Measurements from ENCODE around the gene TLR7. TPM values are rescaled to one million over a fixed set of nuclear protein-coding genes. Genes with fewer than 3 reads are reported as not detected.
A peak's percentile ranks its signal among the peaks of the same experiment; 100 is the strongest.

Gene TLR7
- not detected in 2 replicates for total RNA-seq (2014; rRNA removed; shearing (Covaris generic))

DNA sequence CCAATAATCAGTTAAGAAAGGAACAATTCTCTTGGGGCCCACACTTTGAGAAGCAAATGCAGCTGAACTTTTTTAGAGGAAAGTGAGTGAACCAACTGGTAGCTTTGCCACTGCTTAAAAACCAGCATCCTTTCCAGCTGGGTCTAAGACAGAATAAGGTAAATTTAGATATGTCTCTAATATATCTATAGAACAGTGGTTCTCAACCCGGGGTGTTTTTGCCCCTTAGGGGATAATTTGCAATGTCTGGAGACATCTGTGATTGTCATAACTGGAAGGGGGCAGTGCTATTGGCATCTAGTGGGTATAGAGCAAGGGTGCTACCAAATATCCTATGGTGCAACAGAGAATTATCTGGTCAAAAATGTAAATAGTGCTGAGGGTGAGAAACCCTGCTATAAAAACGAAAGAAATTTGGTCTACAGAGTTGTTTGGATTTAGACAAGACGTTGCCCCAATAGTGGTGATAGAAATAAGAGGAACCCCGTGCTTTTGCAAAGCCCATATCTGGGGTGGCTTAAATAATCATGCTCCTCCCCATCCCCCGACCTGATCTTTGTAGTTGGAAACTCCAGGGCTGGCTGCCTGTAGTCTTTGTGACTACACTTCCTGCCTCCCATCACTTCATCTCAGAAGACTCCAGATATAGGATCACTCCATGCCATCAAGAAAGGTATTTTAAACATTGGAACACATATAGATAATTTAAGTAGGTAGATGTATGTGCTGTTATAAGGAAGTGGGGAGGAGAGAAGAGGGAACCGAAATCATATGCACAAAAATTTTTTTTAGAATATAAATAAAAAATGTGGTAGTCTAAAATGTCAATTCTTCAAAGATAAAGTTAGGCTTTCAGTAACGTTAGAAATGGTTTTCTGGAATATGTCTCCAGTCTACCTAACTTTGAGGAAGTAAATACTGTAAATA lies at the start of gene TLR7:
TLR7 (plus strand) TSS at position 622 of the 927 bp plus-strand sequence. CDS start 507 bp downstream, outside the sequence.
- no peak for DNase-seq (ENCODE audit: low spot score)

DNA sequence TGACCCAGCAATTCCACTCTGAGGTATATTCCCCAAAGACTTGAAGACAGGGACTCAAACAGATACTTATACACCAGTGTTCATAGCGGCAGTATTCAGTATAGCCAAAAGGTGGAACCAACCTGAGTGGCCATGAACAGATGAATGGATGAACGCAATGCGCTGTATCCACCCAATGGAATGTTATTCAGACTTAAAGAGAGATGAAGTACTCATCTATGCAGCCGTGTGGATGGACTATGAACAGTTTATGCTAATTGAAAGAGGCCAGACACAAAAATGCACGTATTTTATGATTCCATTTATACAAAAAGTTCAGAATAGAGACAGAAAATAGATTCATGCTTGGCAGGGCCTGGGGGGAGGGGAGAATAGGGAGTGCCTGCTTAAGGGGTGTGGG lies 49.3 kb upstream of the TLR7 start:
- no peak for DNase-seq (ENCODE audit: low spot score)

DNA sequence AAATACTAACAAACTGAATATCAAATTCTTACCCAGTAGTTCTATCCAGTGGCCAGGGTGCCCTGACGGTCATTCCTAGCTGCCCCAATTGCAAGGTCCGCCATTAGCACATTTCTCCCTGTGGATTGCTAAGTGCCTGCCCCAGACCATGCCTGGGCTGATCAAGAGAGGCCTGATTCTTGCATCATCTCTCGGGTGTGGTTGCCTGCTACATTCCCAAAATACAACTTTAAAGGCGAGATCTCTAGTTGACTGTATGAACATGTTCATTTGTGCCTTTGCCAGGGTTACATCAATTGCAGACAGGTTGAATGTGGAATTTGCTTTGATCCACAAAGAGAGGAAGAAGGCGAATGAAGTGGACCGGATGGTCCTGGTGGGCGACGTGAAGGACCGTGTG lies 47.6 kb upstream of the TLR7 start:
- no peak for DNase-seq (ENCODE audit: low spot score)

DNA sequence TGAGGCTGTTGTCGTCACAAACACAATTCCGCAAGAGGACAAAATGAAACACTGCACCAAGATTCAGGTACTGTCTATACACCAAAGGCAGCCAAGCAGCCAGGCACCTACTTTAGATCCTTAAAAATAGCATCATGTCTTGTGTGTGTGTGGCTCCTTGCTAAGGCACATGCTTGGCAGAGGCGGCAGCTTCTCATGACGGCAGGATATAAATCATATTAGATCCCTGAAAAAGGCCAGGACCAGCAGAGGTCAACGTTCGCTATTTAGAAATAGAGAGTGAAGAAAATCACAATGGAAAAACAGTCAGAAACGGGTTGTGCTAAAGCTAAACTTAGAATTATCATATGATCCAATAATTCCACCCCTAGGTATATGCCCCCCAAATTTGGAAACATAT lies 46.1 kb upstream of the TLR7 start:
- DNase-seq (ENCODE audit: low spot score) = no peak

DNA sequence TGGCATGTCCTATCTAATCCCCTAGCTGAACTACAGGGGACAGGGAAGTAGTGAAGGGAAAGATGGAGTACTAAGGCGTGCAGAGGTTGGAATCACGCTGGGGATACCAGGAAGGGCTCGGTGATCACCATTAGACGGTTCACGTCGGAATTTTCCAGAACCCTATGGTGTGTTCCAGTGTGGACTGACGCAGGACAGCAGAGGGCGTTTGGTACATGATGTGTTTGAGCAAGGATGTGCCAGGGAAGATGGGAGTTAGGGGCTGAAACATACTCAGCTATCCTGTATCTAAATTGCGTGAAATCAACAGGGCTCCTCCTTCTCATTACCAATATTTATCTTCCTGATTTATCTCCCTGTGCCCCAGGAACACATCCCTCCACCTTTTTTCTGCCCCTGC lies 41.9 kb upstream of the TLR7 start:
- DNase-seq (ENCODE audit: low spot score) = peak; percentile 2

DNA sequence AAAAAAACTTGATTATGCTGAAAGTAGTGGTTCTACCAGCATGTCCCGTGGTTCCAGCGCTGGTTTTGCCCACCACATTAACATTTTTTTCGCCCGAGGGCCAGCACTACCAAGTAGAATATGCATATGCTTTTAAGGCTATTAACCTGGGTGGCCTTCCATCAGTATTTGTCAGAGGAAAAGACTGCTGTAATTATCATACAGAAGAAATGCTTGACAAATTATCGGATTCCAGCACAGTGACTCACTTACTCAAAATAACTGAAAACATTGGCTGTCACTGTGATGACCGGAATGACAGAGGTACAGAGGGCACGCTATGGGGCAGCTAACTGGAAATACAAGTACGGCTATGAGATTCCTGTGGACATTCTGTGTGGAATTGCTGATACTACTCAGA lies 41.1 kb upstream of the TLR7 start:
- DNase-seq (ENCODE audit: low spot score) = peak; percentile 4

DNA sequence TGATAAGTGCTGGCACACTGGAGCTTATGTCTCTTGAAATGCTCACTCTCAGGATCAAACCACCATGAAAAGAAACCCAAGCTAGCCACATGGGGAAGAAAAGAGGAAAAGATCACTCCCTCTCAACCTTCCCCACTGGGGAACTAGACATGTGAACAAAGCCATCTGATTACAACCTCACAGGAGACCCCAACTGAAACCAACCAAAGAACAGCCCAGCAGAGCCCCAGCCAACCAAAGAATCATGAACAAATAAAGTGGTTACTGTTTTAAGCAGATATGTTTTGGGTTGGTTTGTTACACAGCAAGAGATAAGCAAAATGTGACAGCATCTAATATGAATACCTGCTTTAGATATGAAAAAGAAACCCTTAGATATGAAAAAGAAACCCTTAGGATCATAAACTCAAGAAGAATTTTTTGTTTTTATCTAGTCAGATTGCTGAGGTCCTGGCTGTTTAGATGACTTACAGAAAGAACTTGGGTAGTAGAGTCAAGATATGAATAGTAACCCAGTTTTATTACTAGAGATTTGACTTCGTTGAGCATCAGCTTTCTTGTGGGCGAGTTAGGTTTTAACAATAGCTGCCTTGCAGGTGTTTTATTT lies 23.7 kb upstream of the TLR7 start:
- DNase-seq (ENCODE audit: low spot score) = no peak

DNA sequence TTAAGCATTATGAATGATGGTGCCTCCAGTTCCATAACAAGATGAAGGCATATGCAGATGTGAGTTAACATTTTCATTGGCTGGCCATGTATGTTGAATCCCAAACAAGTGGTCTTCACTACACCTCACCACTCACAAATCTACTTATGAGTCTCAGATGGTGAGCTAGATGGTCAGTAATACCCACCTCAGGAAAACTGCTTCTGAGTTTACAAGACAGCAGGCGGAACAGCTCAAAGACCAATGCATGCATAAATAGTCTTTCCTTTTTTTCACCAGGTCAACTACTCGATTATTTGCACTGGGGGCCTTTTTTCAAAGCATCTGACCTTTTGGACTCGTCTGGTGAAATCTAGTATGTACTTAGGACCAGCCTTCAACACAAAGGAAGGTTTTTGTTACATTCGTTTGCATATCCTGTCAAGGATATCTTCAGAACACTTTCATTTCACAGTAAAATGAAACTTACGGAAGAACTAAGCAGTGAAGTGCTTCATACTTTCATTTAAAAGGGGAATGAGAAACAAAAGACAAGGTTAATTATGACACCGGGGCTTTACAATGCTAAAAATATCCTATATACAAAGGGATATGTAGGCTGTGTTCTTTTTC lies 23.1 kb upstream of the TLR7 start:
- no peak for DNase-seq (ENCODE audit: low spot score)

DNA sequence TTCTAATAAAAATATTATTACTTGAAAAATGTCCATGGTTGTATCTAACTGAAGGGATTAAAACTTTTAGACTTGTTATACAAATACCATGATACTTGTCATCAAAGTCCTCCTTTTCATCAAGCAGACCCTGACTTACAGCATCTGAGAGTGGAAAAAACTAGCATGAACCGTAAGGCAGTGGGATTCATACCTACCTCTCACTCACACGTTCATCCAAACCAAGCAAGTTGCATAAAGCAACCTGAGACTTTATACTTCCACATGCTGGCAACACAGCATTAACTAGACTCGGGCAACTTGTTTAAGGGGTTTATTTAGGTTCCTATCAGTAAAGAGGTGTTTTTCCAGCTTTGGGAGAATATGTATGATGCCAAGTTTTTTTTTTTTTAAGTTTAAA lies 22.6 kb upstream of the TLR7 start:
- DNase-seq (ENCODE audit: low spot score) = no peak

DNA sequence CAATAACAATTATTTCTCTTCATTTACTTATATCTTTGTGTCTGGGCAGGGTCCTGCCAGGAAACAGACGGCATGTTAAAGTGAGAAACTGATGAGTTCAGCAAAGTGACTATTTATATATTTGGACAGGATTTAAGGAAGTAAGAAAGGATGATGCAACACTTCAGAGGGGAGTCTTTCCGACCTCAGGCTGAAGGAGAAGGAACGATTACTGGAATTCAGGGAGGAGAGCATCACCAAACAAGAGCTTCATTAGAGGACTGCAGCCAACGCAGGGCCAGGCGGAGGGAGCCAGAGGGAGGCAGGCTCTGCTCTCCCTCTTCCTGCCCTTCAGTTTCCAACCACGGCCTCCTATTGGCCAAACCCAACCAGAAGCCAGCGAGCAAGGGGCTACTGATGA lies 1.5 kb upstream of the TLR7 start:
- DNase-seq (ENCODE audit: low spot score) = no peak

DNA sequence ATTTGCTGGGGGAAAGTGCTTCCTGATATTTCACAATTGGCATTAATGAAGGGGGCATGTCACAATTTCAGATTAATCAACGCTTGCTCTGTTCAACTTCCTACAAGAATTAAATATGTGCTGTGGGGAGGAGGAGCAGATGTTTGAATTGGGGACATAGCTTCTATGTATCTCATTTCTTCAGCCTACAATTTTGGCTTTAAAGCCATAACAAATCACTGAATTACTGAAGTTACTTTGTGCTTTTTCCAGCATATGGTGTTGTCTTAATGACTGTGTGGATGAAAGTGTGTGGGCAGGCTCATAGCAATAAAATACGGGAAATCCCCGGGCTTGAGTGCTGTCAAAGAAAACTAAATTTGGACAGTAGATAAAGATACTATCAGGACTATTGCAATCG lies 813 bp downstream of the TLR7 start:
- DNase-seq (ENCODE audit: low spot score) = no peak

DNA sequence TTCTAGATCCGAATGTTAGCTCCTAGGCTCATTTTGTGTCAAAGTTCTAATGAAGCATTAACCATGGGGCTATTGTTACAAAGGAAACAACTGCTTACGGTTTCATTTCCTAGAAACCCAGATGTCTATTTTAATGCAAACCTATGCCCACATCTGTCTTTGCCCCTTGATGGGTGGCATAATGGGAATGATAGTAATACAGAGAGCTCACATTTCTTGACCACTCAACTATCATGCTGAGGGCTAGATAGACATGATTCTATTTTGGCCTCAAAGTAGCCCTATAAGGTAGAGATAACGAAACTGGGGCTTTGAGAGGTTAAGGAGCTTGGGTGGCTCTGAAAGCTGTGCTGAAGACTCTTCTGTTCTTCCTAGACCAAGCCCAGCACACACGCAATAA lies 1.9 kb downstream of the TLR7 start:
- DNase-seq (ENCODE audit: low spot score) = no peak

DNA sequence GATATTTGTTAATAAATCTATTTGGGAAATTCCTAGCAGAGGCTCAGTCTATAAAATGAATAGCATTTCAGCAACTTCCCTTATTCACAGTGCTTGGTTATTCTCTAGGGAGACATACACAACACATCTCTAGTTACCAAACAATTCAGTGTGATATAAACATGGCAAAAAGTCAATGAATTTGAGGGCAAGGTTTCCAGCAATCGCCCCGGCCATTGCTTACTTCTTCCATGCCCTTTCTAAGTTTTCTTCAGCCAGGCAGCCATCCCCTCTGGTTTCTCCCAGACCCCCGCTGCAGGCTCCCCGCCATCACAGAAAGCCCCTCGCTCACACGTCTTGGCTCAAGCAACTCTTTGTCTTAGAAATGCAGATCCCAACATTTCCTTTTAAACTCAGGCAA lies 4.4 kb downstream of the TLR7 start:
- DNase-seq (ENCODE audit: low spot score) = no peak

DNA sequence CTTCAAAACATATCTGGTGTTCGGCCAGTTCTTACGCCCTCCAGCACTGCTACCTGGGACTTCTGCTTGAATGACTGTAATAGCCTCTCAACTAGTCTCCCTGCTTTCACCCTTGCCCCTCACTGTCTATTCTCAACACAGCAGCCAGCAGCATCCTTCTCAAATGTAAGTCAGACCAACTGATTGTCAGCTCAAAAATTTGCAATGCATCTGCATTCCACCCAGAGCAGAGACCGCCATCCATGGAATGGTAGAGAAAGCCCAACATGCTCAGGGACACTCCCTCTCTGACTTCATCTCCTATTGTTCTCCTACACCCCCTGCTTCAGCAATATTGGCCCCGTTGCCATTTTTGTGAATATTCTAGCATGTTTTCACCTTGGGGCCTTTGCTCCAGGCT lies 5.9 kb downstream of the TLR7 start:
- DNase-seq (ENCODE audit: low spot score) = no peak

DNA sequence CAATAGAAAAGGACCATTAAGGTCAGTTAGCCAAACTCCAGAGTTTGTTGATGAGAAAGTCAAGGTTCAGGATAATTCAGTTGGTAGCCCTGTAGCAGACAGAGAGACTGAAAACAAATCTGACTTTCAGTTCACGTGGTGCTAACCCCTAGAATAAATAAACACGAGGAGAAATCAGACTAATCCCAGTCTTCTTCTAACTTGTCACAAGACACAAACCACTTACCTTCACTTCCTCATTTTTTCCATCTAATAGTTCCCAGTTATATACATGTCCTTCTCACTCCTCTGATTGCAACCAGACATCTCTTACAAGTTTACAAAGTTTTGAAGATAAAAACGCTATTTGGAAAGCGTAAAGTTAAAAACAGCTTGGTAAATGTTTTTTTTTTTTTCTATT lies 7.7 kb downstream of the TLR7 start:
- DNase-seq (ENCODE audit: low spot score) = no peak

DNA sequence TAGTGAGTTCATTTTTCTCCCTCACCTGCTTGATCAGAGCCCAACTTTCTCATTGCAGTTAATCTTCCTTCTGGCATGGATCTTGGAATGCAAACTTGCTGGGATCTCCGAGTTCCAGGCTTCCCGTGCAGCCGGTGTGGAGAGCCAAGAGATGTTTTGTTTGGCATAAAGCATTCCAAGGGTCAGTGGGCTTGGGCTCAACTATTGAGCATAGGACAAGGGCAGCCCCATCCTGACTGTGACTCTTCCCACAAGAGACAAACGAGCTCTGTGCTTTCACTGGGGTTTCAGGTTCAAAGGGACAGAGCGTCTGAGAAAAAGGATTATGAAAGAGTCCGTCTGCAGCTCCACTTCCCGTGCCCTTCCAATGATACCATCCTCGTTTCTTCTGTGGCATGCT lies 10.5 kb downstream of the TLR7 start:
- no peak for DNase-seq (ENCODE audit: low spot score)

DNA sequence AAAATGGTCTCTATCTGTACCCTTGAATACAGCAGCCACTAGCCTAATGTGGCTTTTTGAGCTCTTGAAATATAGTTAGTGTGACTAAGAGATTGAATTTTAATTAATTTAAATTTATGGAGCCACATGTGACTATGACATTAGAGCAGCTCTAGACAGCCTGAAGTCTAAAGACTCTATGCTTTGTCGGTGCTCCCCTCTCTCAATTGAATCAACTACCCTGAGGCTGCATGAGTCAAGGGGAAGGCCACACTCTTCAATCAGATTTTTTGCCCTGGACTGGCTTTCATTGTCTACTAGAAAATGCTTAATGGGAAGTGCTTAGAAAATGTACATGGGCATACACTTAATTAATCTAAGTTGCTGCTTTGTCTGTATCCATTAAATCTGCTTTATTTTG lies 11.7 kb downstream of the TLR7 start:
- DNase-seq (ENCODE audit: low spot score) = no peak

DNA sequence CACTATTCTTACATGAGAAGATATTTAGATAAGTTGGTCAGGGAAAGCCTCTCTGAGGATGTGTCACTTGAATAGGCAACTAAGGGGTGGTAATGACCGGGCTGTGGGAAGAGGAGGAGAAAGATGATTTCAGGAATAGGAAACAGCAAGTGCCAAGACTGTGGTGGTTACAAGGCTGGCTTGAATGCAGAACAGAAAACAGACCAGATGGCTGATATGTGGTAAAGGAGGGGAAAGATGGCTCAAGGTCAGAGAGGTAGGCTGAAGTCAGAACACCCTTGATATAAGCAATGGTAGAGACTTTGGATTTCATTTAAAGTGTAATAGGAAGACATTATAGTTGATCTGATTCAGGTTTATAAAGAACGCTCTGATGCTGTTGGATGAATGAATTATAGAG lies 15.0 kb downstream of the TLR7 start:
- DNase-seq (ENCODE audit: low spot score) = no peak

DNA sequence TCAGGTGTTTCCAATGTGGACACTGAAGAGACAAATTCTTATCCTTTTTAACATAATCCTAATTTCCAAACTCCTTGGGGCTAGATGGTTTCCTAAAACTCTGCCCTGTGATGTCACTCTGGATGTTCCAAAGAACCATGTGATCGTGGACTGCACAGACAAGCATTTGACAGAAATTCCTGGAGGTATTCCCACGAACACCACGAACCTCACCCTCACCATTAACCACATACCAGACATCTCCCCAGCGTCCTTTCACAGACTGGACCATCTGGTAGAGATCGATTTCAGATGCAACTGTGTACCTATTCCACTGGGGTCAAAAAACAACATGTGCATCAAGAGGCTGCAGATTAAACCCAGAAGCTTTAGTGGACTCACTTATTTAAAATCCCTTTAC lies 18.6 kb downstream of the TLR7 start:
- DNase-seq (ENCODE audit: low spot score) = no peak

DNA sequence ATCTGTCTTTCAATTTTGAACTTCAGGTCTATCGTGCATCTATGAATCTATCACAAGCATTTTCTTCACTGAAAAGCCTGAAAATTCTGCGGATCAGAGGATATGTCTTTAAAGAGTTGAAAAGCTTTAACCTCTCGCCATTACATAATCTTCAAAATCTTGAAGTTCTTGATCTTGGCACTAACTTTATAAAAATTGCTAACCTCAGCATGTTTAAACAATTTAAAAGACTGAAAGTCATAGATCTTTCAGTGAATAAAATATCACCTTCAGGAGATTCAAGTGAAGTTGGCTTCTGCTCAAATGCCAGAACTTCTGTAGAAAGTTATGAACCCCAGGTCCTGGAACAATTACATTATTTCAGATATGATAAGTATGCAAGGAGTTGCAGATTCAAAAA lies 19.7 kb downstream of the TLR7 start:
- no peak for DNase-seq (ENCODE audit: low spot score)

DNA sequence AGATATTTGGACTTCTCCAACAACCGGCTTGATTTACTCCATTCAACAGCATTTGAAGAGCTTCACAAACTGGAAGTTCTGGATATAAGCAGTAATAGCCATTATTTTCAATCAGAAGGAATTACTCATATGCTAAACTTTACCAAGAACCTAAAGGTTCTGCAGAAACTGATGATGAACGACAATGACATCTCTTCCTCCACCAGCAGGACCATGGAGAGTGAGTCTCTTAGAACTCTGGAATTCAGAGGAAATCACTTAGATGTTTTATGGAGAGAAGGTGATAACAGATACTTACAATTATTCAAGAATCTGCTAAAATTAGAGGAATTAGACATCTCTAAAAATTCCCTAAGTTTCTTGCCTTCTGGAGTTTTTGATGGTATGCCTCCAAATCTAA lies 20.3 kb downstream of the TLR7 start:
- DNase-seq (ENCODE audit: low spot score) = no peak

DNA sequence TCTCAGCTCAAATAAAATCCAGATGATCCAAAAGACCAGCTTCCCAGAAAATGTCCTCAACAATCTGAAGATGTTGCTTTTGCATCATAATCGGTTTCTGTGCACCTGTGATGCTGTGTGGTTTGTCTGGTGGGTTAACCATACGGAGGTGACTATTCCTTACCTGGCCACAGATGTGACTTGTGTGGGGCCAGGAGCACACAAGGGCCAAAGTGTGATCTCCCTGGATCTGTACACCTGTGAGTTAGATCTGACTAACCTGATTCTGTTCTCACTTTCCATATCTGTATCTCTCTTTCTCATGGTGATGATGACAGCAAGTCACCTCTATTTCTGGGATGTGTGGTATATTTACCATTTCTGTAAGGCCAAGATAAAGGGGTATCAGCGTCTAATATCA lies 20.9 kb downstream of the TLR7 start:
- no peak for DNase-seq (ENCODE audit: low spot score)

DNA sequence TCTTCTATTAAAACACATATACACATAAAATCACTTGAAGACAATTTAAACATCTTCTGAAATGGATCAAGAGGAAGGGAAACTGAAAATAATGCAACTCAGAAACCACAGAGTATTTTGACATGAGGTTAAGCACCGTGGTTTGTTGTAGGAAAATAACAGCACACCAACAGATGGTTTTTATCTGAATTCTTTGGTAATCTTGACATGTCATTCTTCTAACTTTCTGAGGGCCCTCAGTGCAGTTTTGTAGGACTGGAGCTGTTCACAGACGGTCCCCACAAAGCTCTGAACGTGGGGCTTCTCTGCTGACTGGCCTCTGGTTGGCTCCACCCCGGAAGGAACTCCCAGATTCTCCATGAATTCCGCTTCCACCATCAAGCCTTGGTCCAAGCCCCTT lies 23.6 kb downstream of the TLR7 start:
- no peak for DNase-seq (ENCODE audit: low spot score)
